IMR-90 (cell line): Measurements from ENCODE around the gene DAG1. TPM values are rescaled to one million over a fixed set of nuclear protein-coding genes. Genes with fewer than 3 reads are reported as not detected.

Experiments used
- ATAC-seq: fragments of 200-7000 bp; cut with Tn5 transposase; 2 replicates; pipeline ENCODE4 v1.9.1; 2020; ENCODE audit warnings: low read depth, mild to moderate bottlenecking, moderate library complexity
- BruUV-seq: library from RNA; stranded (reverse); fragments of 400-500 nt; replicated peaks from 2 replicates; lab custom pipeline; 2021; lab: Mats Ljungman, UMichigan
- CTCF ChIA-PET: fragments of 300-600 bp; formaldehyde crosslinking; extraction: SDS; loops from one replicate; lab custom pipeline; 2021; ENCODE audit warnings: antibody characterized with exemption; lab: Yijun Ruan, JAX
- POLR2A ChIA-PET: fragments of 300-600 bp; sonication (Branson Sonifier 250); formaldehyde crosslinking; loops from one replicate; lab custom pipeline; 2022; ENCODE audit warnings: antibody characterized with exemption; ENCODE audit not compliant: unreplicated experiment; lab: Charles Lee
- DNase-seq: peaks from one replicate; pipeline ENCODE4 v3.0.0; 2013
- H2AFZ ChIP-seq: replicated peaks from 2 replicates; pipeline ENCODE3; 2013; ENCODE audit warnings: low read length, mild to moderate bottlenecking; ENCODE audit not compliant: poor library complexity
- H2AK5ac ChIP-seq: 2 replicates; pipeline ENCODE4 v1.6.1; 2013; ENCODE audit warnings: low read depth, low read length, inconsistent platforms
- H2AK9ac ChIP-seq: replicated peaks from 2 replicates; pipeline ENCODE3; 2013; ENCODE audit warnings: mild to moderate bottlenecking, low read depth, low read length, moderate library complexity; ENCODE audit not compliant: poor library complexity
- H2BK120ac ChIP-seq: 2 replicates; pipeline ENCODE4 v1.6.1; 2013; ENCODE audit warnings: low read depth, low read length, inconsistent platforms
- H2BK15ac ChIP-seq: 3 replicates; pipeline ENCODE4 v1.6.1; 2013; ENCODE audit warnings: low read depth, low read length, inconsistent platforms
- H2BK20ac ChIP-seq: 2 replicates; pipeline ENCODE4 v1.6.1; 2013; ENCODE audit warnings: low read depth, mild to moderate bottlenecking, inconsistent platforms, low read length, moderate library complexity
- H2BK5ac ChIP-seq: 2 replicates; pipeline ENCODE4 v1.6.1; 2013; ENCODE audit warnings: mild to moderate bottlenecking, low read depth, low read length, inconsistent platforms; ENCODE audit not compliant: poor library complexity, severe bottlenecking
- H3K14ac ChIP-seq: replicated peaks from 2 replicates; pipeline ENCODE4 v1.6.1; 2013; ENCODE audit warnings: low read depth, low read length, inconsistent platforms
- H3K18ac ChIP-seq: 2 replicates; pipeline ENCODE4 v1.6.1; 2013; ENCODE audit warnings: low read depth, low read length, control low read depth
- H3K23ac ChIP-seq: 2 replicates; pipeline ENCODE4 v1.6.1; 2013; ENCODE audit warnings: low read depth, low read length, inconsistent platforms
- H3K27ac ChIP-seq: 2 replicates; pipeline ENCODE4 v1.5.1; 2013; ENCODE audit warnings: mild to moderate bottlenecking, control low read depth, low read length; ENCODE audit not compliant: insufficient read depth
- H3K27me3 ChIP-seq: 2 replicates; pipeline ENCODE4 v1.6.1; 2013; ENCODE audit warnings: low read length; ENCODE audit not compliant: control insufficient read depth, insufficient read depth
- H3K36me3 ChIP-seq: 2 replicates; pipeline ENCODE4 v1.6.1; 2013; ENCODE audit warnings: low read length, mixed read lengths; ENCODE audit not compliant: control insufficient read depth, insufficient read depth
- H3K4ac ChIP-seq: 2 replicates; pipeline ENCODE4 v1.6.1; 2013; ENCODE audit warnings: low read depth, low read length, inconsistent platforms
- H3K4me1 ChIP-seq: 2 replicates; pipeline ENCODE4 v1.6.1; 2013; ENCODE audit warnings: low read length, mixed read lengths; ENCODE audit not compliant: control insufficient read depth, insufficient read depth
- H3K4me2 ChIP-seq: 2 replicates; pipeline ENCODE4 v1.6.1; 2013; ENCODE audit warnings: low read depth, mild to moderate bottlenecking, control low read depth, low read length, moderate library complexity
- H3K4me3 ChIP-seq: 2 replicates; pipeline ENCODE4 v1.5.1; 2013; ENCODE audit warnings: low read depth, mild to moderate bottlenecking, control low read depth, low read length, moderate library complexity; ENCODE audit not compliant: insufficient read depth
- H3K56ac ChIP-seq: 2 replicates; pipeline ENCODE4 v1.6.1; 2013; ENCODE audit warnings: low read length, inconsistent platforms; ENCODE audit not compliant: insufficient read depth; ENCODE audit errors: extremely low read depth
- H3K79me1 ChIP-seq, 2 experiments: 2 replicates each; pipeline ENCODE4 v1.6.1; 2013; ENCODE audit warnings: low read length in 2 of 2, inconsistent platforms in 1 of 2, low read depth in 1 of 2
- H3K9ac ChIP-seq: 2 replicates; pipeline ENCODE4 v1.6.1; 2013; ENCODE audit warnings: low read depth, low read length, control low read depth
- H3K9me1 ChIP-seq: 2 replicates; pipeline ENCODE4 v1.6.1; 2013; ENCODE audit warnings: low read length, inconsistent platforms; ENCODE audit not compliant: insufficient read depth
- H3K9me3 ChIP-seq: 2 replicates; pipeline ENCODE4 v1.6.1; 2013; ENCODE audit warnings: low read length; ENCODE audit not compliant: control insufficient read depth, insufficient read depth
- H4K20me1 ChIP-seq: 2 replicates; pipeline ENCODE4 v1.6.1; 2013; ENCODE audit warnings: low read length, inconsistent platforms; ENCODE audit not compliant: insufficient read depth
- H4K5ac ChIP-seq: 2 replicates; pipeline ENCODE4 v1.6.1; 2013; ENCODE audit warnings: mild to moderate bottlenecking, low read depth, low read length, control low read depth
- H4K8ac ChIP-seq, 2 experiments: 2 replicates each; pipeline ENCODE4 v1.6.1; 2013; ENCODE audit warnings: low read depth in 2 of 2, low read length in 2 of 2, control low read depth in 1 of 2, inconsistent platforms in 1 of 2
- H4K91ac ChIP-seq: 2 replicates; pipeline ENCODE4 v1.6.1; 2013; ENCODE audit warnings: low read depth, low read length, inconsistent platforms; ENCODE audit not compliant: insufficient read depth
- BHLHE40 ChIP-seq: fragments of 150-350 bp; IDR thresholded peaks from 2 replicates; pipeline ENCODE4 v1.6.1; 2016; ENCODE audit warnings: mild to moderate bottlenecking, low read depth, low read length
- CEBPB ChIP-seq: IDR thresholded peaks from 2 replicates; pipeline ENCODE4 v1.6.1; 2012; ENCODE audit warnings: low read depth, low read length, improper control_type of control experiment
- FOS ChIP-seq: fragments of 150-350 bp; IDR thresholded peaks from 2 replicates; pipeline ENCODE4 v1.6.1; 2016; ENCODE audit warnings: low read depth, low read length
- MAZ ChIP-seq: IDR thresholded peaks from 2 replicates; pipeline ENCODE4 v1.6.1; 2012; ENCODE audit warnings: low read depth, mild to moderate bottlenecking, low read length, improper control_type of control experiment, moderate library complexity, borderline replicate concordance
- MXI1 ChIP-seq: IDR thresholded peaks from 2 replicates; pipeline ENCODE4 v1.6.1; 2012; ENCODE audit warnings: low read depth, mild to moderate bottlenecking, low read length, moderate library complexity, borderline replicate concordance
- SMC3 ChIP-seq: fragments of 150-350 bp; IDR thresholded peaks from 2 replicates; pipeline ENCODE4 v1.6.1; 2016; ENCODE audit warnings: low read depth, mild to moderate bottlenecking, antibody characterized with exemption, low read length, moderate library complexity
- USF2 ChIP-seq: fragments of 150-350 bp; IDR thresholded peaks from 2 replicates; pipeline ENCODE4 v1.6.1; 2017; ENCODE audit warnings: mild to moderate bottlenecking, antibody characterized with exemption, low read length, low read depth
- WGBS, 2 experiments: methylation state at CpG; one replicate each; pipeline versions ENCODE4 v1.1.5 to v1.1.7; 2013; ENCODE audit warnings: missing lambda C conversion rate in 2 of 2; ENCODE audit not compliant: insufficient read length in 1 of 2; ENCODE audit errors: extremely low coverage in 2 of 2; 5-methylcytosine and 5-hydroxymethylcytosine counted together
- dilution Hi-C: fragments of 300-500 bp; cut with HindIII; formaldehyde crosslinking; loops from one replicate; pipeline ENCODE4 v1.14.3; 2018; ENCODE audit warnings: low sequenced_read_pairs; ENCODE audit not compliant: unreplicated experiment
- in situ Hi-C: fragments of 300-500 bp; cut with MboI; formaldehyde crosslinking; loops from 3 replicates; pipeline ENCODE4 v1.14.3; 2019; ENCODE audit warnings: low sequenced_read_pairs, inconsistent platforms, mixed read lengths
- intact Hi-C: fragments of 100-400 bp; cut with micrococcal nuclease; formaldehyde crosslinking; loops from 2 replicates; pipeline ENCODE4 v1.10.0; 2022
- polyA plus RNA-seq, 3 experiments: library from polyadenylated mRNA; depleted of rRNA; stranded (reverse); fragments of >200 nt; gene quantifications; 2 replicates each; pipeline ENCODE4 v1.2.3, GENCODE V29; 2012; ENCODE audit warnings: low replicate concordance in 1 of 3
- total RNA-seq: library from RNA; depleted of rRNA; stranded (reverse); fragments of >200 nt; gene quantifications from 2 replicates; pipeline ENCODE4 v1.2.3, GENCODE V29; 2012

The DAG1 gene
- total and polyA plus RNA-seq, 2 of the 4 experiments (the other 2 are of a cell fraction), result 31.0 to 40.2 TPM

GRCh38 chr3:49469037-49469935 lies 781 bp upstream of the DAG1 start:
- H3K4ac ChIP-seq, result peak overlapping the region; percentile 98
- ChIA-PET CTCF (interaction anchor here (1.6 kb wide), 1 partner anchor 70 kb away, joined by 5 read pairs; no protein-coding TSS in a partner anchor), POLR2A (interaction anchor here (0.6 to 0.8 kb wide), 3 partner anchors 40 to 465 kb away, joined by 3 to 6 read pairs (median 4); partner anchors contain the start of genes BSN and NICN1)
- peaks cover 7% of the 10 kb centered on the region for H3K9me1 ChIP-seq
- peak overlapping the region; percentile 99 for H2AK9ac ChIP-seq
- 0% methylated on average over 8 of the region's 23 CpGs; no CpG with 5 or more reads in 1 of the 2 experiments for WGBS, 2 experiments
- peaks cover 11 to 25% of the 10 kb centered on the region in 2 experiments; a peak in 3 of 4 replicates for H3K79me1 ChIP-seq
- H2BK120ac ChIP-seq, result peak overlapping the region; percentile 94
- TF ChIP-seq SMC3 (no peak), MAZ (no peak), MXI1 (0 out of 2 replicates have a peak, but pooled peaks have one; percentile 27), FOS (no peak), USF2 (no peak), BHLHE40 (0 out of 2 replicates have a peak, but pooled peaks have one; percentile 11), CEBPB (no peak)
- no peaks in the 10 kb centered on the region for H3K9me3 ChIP-seq
- peak overlapping the region; percentile 97 for H3K14ac ChIP-seq
- peak overlapping the region; percentile 94 for H2BK5ac ChIP-seq
- peak overlapping the region; percentile 73 for H2BK20ac ChIP-seq
- no TSS peak for BruUV-seq
- peak overlapping the region; percentile 81 for H3K18ac ChIP-seq
- in situ Hi-C loops, result no loop called here
- peak overlapping the region; percentile 85 for H3K27ac ChIP-seq
- peak overlapping the region; percentile 97 for H3K23ac ChIP-seq
- H3K4me3 ChIP-seq, result peak overlapping the region; percentile 41
- H3K9ac ChIP-seq, result peak overlapping the region; percentile 85
- dilution Hi-C loops, result no loop called here
- ATAC-seq, result peak; percentile 60
- H4K20me1 ChIP-seq, result peaks cover 3% of the 10 kb centered on the region
- peak overlapping the region; percentile 92 to 99 for H4K8ac ChIP-seq
- H4K91ac ChIP-seq, result peak overlapping the region; percentile 90
- H4K5ac ChIP-seq, result peak overlapping the region; percentile 89
- DNase-seq, result peak; percentile 68
- H2AFZ ChIP-seq, result peak overlapping the region; percentile 96
- intact Hi-C loops, result no loop called here
- peak overlapping the region; percentile 93 for H3K56ac ChIP-seq
- peak overlapping the region; percentile 96 for H2AK5ac ChIP-seq
- no peaks in the 10 kb centered on the region for H3K36me3 ChIP-seq
- H3K4me2 ChIP-seq, result peak overlapping the region; percentile 78
- no peaks in the 10 kb centered on the region for H3K27me3 ChIP-seq
- peak overlapping the region; percentile 86; the same call in 1 of the 3 replicates for H2BK15ac ChIP-seq
- peaks cover 13% of the 10 kb centered on the region for H3K4me1 ChIP-seq
